DLD1 (cell line): Measurements from ENCODE around the gene WDR7.

Experiments used
- in situ Hi-C: cut with HindIII; loops from 2 replicates; pipeline ENCODE4 v1.10.0; 2017; ENCODE audit warnings: low sequenced_read_pairs

The WDR7 gene

DNA sequence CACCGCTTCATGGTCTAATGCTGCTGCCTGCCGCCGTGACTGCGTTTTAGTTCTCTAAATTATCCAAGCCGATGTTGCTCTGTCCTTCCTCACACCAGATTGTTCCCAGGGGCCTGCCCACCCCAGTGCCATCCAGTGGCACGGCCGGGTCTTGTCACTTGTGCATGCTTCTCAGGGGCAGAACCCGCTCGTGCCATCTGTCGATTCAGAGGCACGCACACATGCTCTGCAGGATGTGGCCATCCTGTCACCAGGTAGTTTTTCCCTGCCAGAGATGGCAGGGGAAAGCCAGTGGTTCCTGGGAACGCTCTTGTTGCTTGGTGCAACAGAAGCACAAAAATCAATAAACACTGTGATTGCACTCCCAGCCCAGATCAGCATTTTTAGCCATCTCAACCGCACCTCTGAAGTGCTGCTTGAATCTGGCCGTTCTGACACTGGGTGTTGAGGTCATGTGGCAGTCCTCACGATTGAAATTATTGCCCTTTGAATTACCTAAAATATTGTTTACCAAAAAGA lies 376.1 kb downstream of the WDR7 start:
- in situ Hi-C loops, result no loop called here

- in situ Hi-C loops, result no loop called here
Measured at GRCh38 chr18:57029761-57030160, 378.6 kb downstream of the WDR7 start.

DNA sequence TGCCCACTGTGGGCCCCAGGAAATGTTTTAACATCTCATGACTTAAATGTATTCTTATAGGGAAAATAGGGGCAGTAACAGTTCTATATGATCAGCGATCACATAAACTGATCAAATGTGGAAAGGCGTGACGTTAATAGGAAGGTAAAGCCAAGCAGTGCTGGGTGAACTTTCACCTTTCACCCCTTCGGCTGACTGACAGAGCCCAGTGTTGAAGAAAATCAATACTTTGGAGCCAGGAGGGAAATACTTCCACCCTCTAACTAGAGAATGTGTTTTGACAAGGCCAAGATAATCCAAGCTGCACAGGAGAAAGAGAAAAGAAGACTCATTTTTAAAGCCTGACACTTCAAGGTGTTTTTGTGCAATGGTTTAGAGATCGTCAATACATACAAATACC lies 379.3 kb downstream of the WDR7 start:
- in situ Hi-C loops, result no loop called here

GRCh38 chr18:57035590-57035989 lies 384.4 kb downstream of the WDR7 start:
- in situ Hi-C loops, result no loop called here

- in situ Hi-C loops, result no loop called here
Measured at GRCh38 chr18:57038395-57038794, 387.2 kb downstream of the WDR7 start.

GRCh38 chr18:57040175-57040574 lies 389.0 kb downstream of the WDR7 start:
- in situ Hi-C loops, result no loop called here

- in situ Hi-C loops, result no loop called here
Measured at GRCh38 chr18:57043241-57043640, 392.1 kb downstream of the WDR7 start.

DNA sequence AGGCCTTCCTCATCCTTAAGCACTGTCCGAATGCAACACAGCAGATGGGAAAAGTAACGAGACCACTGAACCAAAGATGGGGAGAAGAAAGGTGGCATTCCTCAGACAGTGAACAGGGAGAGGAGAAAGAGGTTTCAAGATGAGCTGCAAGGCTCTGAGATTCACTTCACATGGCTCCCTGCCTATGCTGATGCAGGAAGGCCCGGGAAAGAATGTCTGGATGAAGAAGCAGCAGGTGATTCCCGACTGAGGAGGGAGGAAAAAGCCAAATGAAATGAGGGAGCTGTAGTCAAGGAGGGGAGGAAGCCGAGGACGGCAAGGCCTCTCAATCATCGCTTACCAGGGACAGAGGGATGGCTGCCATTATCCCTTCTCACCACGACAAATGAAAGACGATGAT lies 397.2 kb downstream of the WDR7 start:
- in situ Hi-C loops, result no loop called here

- in situ Hi-C loops, result no loop called here
Measured at GRCh38 chr18:57048859-57049258, 397.7 kb downstream of the WDR7 start.

DNA sequence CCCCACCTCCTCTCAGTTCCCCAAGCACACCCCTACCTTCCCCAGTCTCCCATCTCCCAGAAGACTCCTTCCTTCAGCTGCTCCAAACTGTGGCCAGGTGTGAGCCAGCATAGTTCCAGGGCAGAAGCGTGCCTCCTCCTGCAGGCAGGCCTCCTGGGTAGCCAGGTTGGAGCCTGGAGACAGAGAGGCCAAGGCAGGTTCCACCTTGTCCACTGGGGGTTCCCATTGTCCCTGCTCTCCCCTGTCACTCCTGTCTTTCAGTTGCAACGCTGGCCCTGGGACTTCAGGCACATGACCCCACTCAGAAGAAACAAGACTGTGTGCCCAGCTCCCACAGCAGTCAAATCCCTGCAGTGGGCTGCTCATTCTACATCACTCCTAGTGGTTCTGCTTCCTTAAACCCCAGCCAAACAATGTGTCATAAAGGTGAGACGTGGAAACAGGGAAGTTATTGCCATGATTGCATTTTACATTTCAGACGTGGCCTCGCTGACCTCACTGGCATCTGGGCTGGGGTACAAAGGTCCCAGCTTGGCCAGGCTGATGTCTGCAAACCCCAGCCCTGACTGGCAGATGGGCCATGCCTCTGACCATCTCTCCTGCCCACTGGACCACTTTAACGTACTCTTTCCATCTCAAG lies 399.3 kb downstream of the WDR7 start:
- in situ Hi-C loops, result no loop called here

GRCh38 chr18:57051021-57051656 lies 400.0 kb downstream of the WDR7 start:
- in situ Hi-C loops, result no loop called here

- in situ Hi-C loops, result no loop called here
Measured at GRCh38 chr18:57051657-57052044, 400.5 kb downstream of the WDR7 start.

DNA sequence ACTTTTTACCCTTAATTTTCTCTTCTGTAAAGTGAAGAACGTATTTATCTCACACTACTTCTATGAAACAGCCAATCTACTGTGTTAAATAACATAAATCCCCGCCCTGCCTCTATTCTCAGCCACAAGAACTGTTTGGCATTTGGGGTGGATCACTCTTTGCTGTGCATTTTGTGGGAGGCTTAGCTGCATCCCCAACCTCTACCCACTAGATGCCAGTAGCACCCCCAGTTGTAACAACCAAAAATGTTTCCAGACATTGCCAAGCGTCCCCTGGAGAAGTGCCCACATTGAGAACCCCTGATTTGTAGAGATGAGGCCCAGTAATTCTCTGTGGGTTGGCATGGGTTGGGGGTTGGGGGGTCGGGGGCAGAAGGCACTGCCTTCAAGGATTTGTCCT lies 401.0 kb downstream of the WDR7 start:
- in situ Hi-C loops, result no loop called here

DNA sequence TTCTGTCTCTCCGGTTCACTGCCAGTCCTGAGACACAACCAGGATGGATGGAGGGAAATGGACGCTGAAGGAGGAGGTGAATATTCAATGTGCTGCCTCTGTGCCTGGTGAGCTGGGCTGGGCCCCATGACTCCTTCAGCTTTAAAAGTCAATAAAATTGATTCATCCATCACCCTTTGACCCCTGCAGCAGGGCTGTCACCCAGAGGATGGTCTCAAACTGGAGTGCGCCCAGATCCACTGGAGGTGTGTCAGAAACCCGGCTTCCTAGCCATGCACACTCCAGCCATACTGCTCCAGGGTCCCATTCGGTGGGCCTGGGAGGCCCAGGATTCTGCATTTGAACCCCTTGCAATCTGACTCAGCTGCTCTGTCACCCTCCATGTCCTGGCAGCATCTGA lies 401.6 kb downstream of the WDR7 start:
- in situ Hi-C loops, result no loop called here

DNA sequence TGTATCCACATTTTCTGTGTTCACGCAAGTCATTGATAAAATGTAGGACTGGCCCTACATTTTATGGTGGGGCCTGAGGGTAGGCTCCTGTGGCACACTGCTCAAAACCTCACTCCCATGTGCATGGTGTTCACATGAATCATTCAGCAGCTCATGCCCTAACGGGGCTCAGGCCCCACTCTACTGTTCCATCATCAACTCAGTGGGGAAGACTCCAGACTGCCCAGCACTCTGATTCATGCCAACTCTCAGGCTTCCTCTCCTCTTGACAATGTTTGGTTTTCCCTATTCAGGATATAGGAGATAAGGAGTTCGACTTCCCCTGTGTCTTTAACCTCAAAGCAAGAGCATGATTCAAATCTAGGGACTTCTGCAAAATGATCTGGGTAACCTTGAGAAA lies 403.7 kb downstream of the WDR7 start:
- in situ Hi-C loops, result no loop called here

GRCh38 chr18:57057890-57058289 lies 406.7 kb downstream of the WDR7 start:
- in situ Hi-C loops, result no loop called here

DNA sequence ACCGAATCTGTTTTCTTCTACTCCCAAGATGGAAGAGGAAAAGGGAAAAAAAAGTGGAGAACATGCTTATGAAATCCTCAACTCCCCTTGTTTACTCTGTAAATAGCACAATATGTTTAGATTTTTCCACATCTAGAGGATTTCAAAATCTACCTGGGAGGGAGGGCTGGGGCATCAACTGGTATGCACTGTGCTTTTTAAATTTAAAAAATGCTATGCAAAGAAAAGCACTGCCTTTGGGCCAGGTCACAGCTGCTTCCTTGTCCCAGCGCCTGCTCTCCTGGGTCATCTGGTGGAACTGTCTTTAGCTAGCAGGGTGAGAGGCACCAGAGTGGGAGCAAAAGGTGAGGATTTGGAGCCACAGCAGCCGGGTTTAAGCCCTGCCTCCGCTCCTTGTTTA lies 407.6 kb downstream of the WDR7 start:
- in situ Hi-C loops, result no loop called here

DNA sequence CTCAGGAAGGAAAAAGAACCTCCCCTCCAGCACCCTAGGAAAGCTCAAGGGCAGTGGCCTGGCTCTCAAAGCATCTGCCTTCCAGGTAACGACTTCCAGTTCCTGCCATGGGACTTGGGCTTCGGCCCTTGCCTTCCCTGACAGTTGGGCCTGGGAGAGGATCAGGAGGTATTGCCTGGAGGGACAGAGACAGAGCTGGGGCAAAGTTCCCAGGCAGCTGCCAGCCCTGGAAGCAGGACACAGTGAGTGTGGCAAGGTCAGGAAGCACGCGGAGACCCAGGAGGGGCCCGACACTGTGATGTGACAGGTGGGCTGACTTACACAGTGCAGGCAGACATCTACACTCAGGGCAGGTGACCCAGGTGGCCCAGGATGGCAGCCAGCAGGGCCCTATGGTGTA lies 408.2 kb downstream of the WDR7 start:
- in situ Hi-C loops, result no loop called here

DNA sequence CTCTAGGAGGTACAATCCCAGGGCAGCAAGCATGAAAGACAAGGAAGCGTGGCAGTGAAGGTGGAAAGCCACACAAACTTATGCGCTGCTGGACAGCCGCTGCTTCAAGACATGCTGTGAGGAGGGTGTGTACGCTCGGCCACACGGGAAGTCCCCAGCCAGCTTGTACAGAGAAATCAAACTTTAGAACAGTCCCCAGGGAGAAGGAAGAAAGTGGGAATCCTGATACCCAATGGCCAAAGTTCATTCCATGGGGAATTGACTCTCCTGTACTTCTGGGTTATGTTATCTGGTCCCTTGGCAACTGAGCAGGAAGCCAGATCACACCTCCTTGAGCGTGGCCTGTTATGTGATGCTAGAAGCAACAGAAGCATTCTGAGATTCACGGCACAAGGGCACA lies 409.7 kb downstream of the WDR7 start:
- in situ Hi-C loops, result no loop called here

DNA sequence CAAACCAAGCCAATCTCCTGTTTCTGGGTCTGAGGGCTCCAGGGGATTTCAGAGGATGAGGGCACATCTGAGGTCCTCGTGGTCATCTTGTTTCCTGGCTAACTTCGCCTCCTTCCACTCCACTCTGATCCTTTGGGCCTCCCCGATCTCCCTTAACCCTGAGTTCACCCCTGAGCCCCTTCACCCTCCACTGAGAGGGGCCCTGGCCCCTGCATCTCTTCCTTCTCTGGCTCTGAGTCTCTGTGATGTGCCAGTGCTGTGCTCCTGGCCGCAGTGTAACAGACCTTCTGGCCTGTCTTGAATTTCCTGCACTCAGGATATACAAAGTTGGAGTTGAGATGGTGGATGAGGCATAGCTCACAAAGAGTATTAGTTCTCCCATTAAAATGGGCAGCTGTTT lies 411.0 kb downstream of the WDR7 start:
- in situ Hi-C loops, result no loop called here

DNA sequence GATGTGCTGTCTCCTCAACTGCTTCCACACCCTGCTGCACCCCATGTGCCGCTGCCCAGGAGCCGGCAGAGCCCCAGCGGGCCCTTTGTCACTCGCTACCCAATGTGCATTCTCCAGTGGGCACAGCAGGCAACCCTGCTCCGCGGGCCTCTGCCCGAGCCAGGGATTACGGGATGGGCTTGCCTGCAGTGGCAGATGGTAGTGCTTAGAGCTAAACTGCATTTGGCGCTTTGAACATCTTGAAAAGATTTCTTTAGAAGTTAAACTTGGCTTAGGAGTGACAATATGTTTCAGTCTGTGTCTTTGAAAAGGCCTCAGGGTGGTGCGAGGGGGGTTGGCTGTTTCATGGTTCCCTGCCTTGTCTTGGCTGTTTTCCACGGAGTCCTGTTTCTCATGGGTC lies 411.7 kb downstream of the WDR7 start:
- in situ Hi-C loops, result no loop called here

GRCh38 chr18:57063601-57064103 lies 412.5 kb downstream of the WDR7 start:
- in situ Hi-C loops, result no loop called here
